A549 treated with GW870086 at 1 μM for 4 hours (cell line): ENCODE data around the gene KRTAP4-4. TPM values are rescaled to one million over a fixed set of nuclear protein-coding genes. Genes with fewer than 3 reads are reported as not detected.

ENCODE experiments used
- total RNA-seq: library from RNA; stranded (reverse); fragments of 200-300 nt; extraction: Qiagen RNA extraction; gene quantifications from 5 replicates; pipeline ENCODE4 v1.2.3, GENCODE V29; 2022; ENCODE audit warnings: low read depth

Gene KRTAP4-4
- not detected in 5 replicates for total RNA-seq

GRCh38 chr17:41160648-41161047 is at the start of gene KRTAP4-4:
TSS of gene KRTAP4-4 (minus strand) at chr17:41160748. CDS start at chr17:41160691, 57 bp downstream.

GRCh38 chr17:41189837-41190318 is 29.3 kb upstream of the KRTAP4-4 start, which contains the start of gene KRTAP9-1:
TSS of gene KRTAP9-1 (plus strand) at chr17:41189887. CDS start at chr17:41189887, 0 bp downstream.

DNA sequence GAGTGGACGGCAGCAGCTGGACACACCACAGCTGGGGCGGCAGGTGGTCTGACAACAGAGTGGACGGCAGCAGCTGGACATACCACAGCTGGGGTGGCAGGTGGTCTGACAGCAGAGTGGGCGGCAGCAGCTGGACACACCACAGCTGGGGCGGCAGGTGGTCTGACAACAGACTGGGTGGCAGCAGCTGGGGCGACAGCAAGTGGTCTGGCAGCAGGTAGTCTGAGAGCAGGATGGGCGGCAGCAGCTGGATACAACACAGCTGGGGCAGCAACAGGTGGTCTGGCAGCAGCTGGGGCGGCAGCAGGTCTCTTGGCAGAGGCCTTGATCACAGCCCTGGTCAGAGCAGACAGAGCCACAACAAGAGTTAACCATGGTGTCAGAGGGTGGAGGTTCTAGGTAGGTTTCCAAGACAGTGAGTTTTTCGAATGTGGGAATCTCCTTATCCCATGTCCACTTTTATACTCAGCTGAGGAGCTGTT is 24.0 kb upstream of the KRTAP4-4 start, which contains the start of gene KRTAP4-1:
KRTAP4-1 (minus strand) TSS at position 432 of the 482 bp plus-strand sequence; CDS start at position 375, 57 bp downstream.

GRCh38 chr17:41177727-41178271 is 17.3 kb upstream of the KRTAP4-4 start, which contains the start of gene KRTAP4-2:
TSS of gene KRTAP4-2 (minus strand) at chr17:41178221. CDS start at chr17:41178164, 57 bp downstream.

GRCh38 chr17:41168121-41168520 is 7.6 kb upstream of the KRTAP4-4 start, which contains the start of gene KRTAP4-3:
TSS of gene KRTAP4-3 (minus strand) at chr17:41168221. CDS start at chr17:41168172, 49 bp downstream.

DNA sequence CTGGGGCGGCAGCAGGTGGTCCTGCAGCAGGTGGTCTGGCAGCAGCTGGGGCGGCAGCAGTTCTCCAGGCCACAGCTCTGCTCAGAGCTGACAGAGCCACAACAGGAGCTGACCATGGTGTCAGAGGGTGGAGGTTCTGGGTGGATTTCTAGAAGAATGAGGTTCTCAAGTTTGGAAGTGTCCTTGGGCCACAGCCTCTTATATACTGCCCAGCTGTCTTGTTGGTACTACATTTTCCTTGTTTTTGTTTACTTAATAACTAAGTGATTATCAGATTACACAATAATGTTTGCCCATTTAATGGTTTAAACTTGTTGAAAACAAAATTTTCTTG is 10.9 kb downstream of the KRTAP4-4 start, which contains the start of gene KRTAP4-5:
KRTAP4-5 (minus strand) TSS at position 174 of the 334 bp plus-strand sequence; CDS start at position 116, 58 bp downstream.

DNA sequence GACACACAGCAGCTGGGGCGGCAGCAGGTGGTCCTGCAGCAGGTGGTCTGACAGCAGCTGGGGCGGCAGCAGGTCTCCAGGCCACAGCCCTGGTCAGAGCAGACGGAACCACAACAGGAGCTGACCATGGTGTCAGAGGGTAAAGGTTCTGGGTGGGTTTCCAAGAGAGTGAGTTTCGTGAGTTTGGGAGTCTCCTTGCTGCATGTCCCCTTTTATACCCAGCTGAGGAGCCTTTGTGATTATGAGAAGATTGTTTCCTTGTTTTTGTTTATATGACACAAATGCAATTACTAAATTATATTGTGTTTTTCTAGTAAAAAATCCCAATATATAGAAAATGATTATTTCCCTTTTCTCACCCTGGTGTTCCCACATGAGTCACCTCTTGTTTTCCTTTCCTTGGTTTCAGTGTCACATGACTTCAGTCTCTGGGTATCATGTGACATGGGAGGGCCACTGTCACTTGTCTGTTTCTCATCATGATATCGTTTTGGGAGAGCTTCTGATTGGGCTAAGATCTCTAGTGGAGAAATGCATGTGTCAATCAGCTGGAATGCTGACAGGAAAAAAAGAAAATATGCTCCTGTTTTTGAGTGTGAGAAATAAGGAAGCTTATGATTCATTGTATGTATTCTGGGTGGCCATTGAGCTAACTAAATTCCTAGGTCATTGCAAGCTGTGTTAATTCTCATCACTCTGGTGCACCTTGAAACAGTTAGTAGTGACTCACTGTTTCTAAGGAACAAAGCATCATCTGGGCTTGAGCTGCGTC is 20.0 kb downstream of the KRTAP4-4 start, which contains the start of gene KRTAP4-6:
KRTAP4-6 (minus strand) TSS at position 185 of the 772 bp plus-strand sequence; CDS start at position 128, 57 bp downstream.

GRCh38 chr17:41123991-41124371 is 36.6 kb downstream of the KRTAP4-4 start, which contains the start of gene KRTAP4-12:
TSS of gene KRTAP4-12 (minus strand) at chr17:41124182. CDS start at chr17:41124122, 60 bp downstream.

DNA sequence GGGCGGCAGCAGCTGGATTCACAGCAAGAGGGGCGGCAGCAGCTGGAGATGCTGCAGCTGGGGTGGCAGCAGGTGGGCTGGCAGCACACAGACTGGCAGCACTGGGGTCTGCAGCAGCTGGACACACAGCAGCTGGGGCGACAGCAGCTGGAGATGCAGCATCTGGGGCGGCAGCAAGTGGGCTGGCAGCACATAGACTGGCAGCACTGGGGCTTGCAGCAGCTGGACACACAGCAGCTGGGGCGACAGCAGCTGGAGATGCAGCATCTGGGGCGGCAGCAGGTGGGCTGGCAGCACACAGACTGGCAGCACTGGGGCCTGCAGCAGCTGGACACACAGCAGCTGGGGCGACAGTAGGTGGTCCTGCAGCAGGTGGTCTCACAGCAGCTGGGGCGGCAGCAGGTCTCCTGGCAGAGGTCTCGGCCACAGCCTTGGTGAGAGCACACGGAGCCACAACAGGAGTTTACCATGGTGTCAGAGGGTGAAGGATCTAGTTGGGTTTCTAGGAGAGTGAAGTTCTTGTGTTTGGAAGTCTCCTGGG is 42.6 kb downstream of the KRTAP4-4 start, which contains the start of gene KRTAP4-11:
KRTAP4-11 (minus strand) TSS at position 528 of the 541 bp plus-strand sequence; CDS start at position 470, 58 bp downstream.

Other genes with a start within 250 kb of the KRTAP4-4 start
- 0.14 to 0.19 TPM in 2 of 5 replicates, not detected in the others for gene KRT23, start 223.1 kb downstream of the KRTAP4-4 start, total RNA-seq
- gene KRT39, start 193.8 kb downstream of the KRTAP4-4 start, total RNA-seq: not detected in 5 replicates
- gene KRT40, start 176.4 kb downstream of the KRTAP4-4 start, total RNA-seq: not detected in 5 replicates
- not detected in 5 replicates for gene KRTAP3-3, start 166.6 kb downstream of the KRTAP4-4 start, total RNA-seq
- gene KRTAP3-2, start 160.8 kb downstream of the KRTAP4-4 start, total RNA-seq: 0.28 to 0.34 TPM (median 0.31 TPM) in 3 of 5 replicates, not detected in the others
- gene KRTAP3-1, start 151.6 kb downstream of the KRTAP4-4 start, total RNA-seq: not detected in 5 replicates
- gene KRTAP1-5, start 133.5 kb downstream of the KRTAP4-4 start, total RNA-seq: not detected in 5 replicates
- gene KRTAP1-4, start 130.6 kb downstream of the KRTAP4-4 start, total RNA-seq: not detected in 5 replicates
- gene KRTAP1-3, start 125.9 kb downstream of the KRTAP4-4 start, total RNA-seq: 0.15 TPM in 1 of 5 replicates, not detected in the others
- gene KRTAP1-1, start 119.3 kb downstream of the KRTAP4-4 start, total RNA-seq: not detected in 5 replicates
- not detected in 5 replicates for gene KRTAP2-1, start 113.4 kb downstream of the KRTAP4-4 start, total RNA-seq
- gene KRTAP2-2, start 105.5 kb downstream of the KRTAP4-4 start, total RNA-seq: not detected in 5 replicates
- gene KRTAP2-3, start 100.6 kb downstream of the KRTAP4-4 start, total RNA-seq: not detected in 5 replicates
- gene KRTAP2-4, start 94.9 kb downstream of the KRTAP4-4 start, total RNA-seq: not detected in 5 replicates
- gene KRTAP4-7, start 76.6 kb downstream of the KRTAP4-4 start, total RNA-seq: not detected in 5 replicates
- not detected in 5 replicates for gene KRTAP4-8, start 62.6 kb downstream of the KRTAP4-4 start, total RNA-seq
- gene KRTAP4-16, start 58.5 kb downstream of the KRTAP4-4 start, total RNA-seq: not detected in 5 replicates
- gene KRTAP4-9, start 55.4 kb downstream of the KRTAP4-4 start, total RNA-seq: not detected in 5 replicates
- not detected in 5 replicates for gene KRTAP4-11, start 42.4 kb downstream of the KRTAP4-4 start, total RNA-seq
- gene KRTAP4-12, start 36.6 kb downstream of the KRTAP4-4 start, total RNA-seq: not detected in 5 replicates
- not detected in 5 replicates for gene KRTAP4-6, start 20.2 kb downstream of the KRTAP4-4 start, total RNA-seq
- gene KRTAP4-5, start 10.9 kb downstream of the KRTAP4-4 start, total RNA-seq: not detected in 5 replicates
- not detected in 5 replicates for gene KRTAP4-3, start 7.5 kb upstream of the KRTAP4-4 start, total RNA-seq
- not detected in 5 replicates for gene KRTAP4-2, start 17.5 kb upstream of the KRTAP4-4 start, total RNA-seq
- gene KRTAP4-1, start 24.2 kb upstream of the KRTAP4-4 start, total RNA-seq: 0.20 to 0.22 TPM in 2 of 5 replicates, not detected in the others
- not detected in 5 replicates for gene KRTAP9-1, start 29.1 kb upstream of the KRTAP4-4 start, total RNA-seq
- gene KRTAP9-2, start 65.9 kb upstream of the KRTAP4-4 start, total RNA-seq: not detected in 5 replicates
- gene KRTAP9-3, start 71.7 kb upstream of the KRTAP4-4 start, total RNA-seq: not detected in 5 replicates
- not detected in 5 replicates for gene KRTAP9-8, start 77.3 kb upstream of the KRTAP4-4 start, total RNA-seq
- gene KRTAP9-4, start 88.9 kb upstream of the KRTAP4-4 start, total RNA-seq: not detected in 5 replicates
- not detected in 5 replicates for gene KRTAP9-9, start 94.6 kb upstream of the KRTAP4-4 start, total RNA-seq
- gene KRTAP9-6, start 104.6 kb upstream of the KRTAP4-4 start, total RNA-seq: not detected in 5 replicates
- not detected in 5 replicates for gene KRTAP9-7, start 115.0 kb upstream of the KRTAP4-4 start, total RNA-seq
- not detected in 5 replicates for gene KRTAP29-1, start 142.1 kb upstream of the KRTAP4-4 start, total RNA-seq
- not detected in 5 replicates for gene KRTAP16-1, start 148.6 kb upstream of the KRTAP4-4 start, total RNA-seq
- not detected in 5 replicates for gene KRTAP17-1, start 155.0 kb upstream of the KRTAP4-4 start, total RNA-seq
- gene KRT33A, start 190.1 kb upstream of the KRTAP4-4 start, total RNA-seq: not detected in 5 replicates
- not detected in 5 replicates for gene KRT33B, start 209.1 kb upstream of the KRTAP4-4 start, total RNA-seq
- 0.37 to 0.73 TPM (median 0.45 TPM) in 5 replicates for gene KRT34, start 221.6 kb upstream of the KRTAP4-4 start, total RNA-seq
- gene KRT31, start 236.9 kb upstream of the KRTAP4-4 start, total RNA-seq: 0.08 TPM in 1 of 5 replicates, not detected in the others